Measurements from ENCODE around the gene ARL17A. TPM values are rescaled to one million over a fixed set of nuclear protein-coding genes. Genes with fewer than 3 reads are reported as not detected.
"Not testable (repeated sequence)": the region's sequence is repeated elsewhere in the genome, so short reads cannot be mapped to it uniquely, and the experiment has no call there.

The ARL17A gene
- total RNA-seq, 1 donor from 2014 or later = 21.7 TPM

GRCh38 chr17:46499437-46500139 lies 79.9 kb downstream of the ARL17A start:
- not testable (repeated sequence) for H3K27ac Mint-ChIP-seq, H3K27me3 Mint-ChIP-seq

GRCh38 chr17:46492021-46492420 lies 87.5 kb downstream of the ARL17A start:
- H3K9me3 Mint-ChIP-seq (ENCODE audit: low read depth); H3K27ac Mint-ChIP-seq; DNase-seq (ENCODE audit: low spot score, unreplicated experiment); H3K36me3 Mint-ChIP-seq (ENCODE audit: insufficient read depth); H3K27me3 Mint-ChIP-seq; H3K4me3 Mint-ChIP-seq (ENCODE audit: low read depth); H3K4me1 Mint-ChIP-seq (ENCODE audit: low read depth): not testable (repeated sequence)

More at GRCh38 chr17:46499437-46500139, 79.9 kb downstream of the ARL17A start:
- not testable (repeated sequence) for H3K4me3 Mint-ChIP-seq (ENCODE audit: low read depth); H3K36me3 Mint-ChIP-seq (ENCODE audit: insufficient read depth); DNase-seq (ENCODE audit: low spot score, unreplicated experiment); H3K4me1 Mint-ChIP-seq (ENCODE audit: low read depth); H3K9me3 Mint-ChIP-seq (ENCODE audit: low read depth)

DNA sequence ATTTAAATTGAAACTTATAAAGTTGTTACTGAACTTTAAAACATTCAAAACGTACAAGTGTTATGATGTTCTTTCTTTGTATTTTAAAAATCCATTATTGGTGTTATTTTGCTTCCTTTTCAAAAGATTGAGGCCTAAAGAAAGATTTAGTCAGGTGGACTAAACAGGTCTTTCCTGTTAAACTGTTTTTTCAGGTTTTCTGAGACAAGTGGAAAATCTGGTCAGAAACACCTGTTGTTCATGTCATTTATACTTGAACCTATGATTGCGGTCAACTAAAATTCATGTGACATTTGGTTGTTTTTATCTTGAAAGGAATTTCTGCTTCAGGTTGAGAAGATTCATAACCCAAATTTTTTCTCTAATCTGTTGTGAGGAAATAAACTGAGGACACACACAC lies 98.2 kb downstream of the ARL17A start:
- not testable (repeated sequence) for H3K9me3 Mint-ChIP-seq (ENCODE audit: low read depth); H3K4me3 Mint-ChIP-seq (ENCODE audit: low read depth); DNase-seq (ENCODE audit: low spot score, unreplicated experiment); H3K27me3 Mint-ChIP-seq; H3K27ac Mint-ChIP-seq; H3K36me3 Mint-ChIP-seq (ENCODE audit: insufficient read depth); H3K4me1 Mint-ChIP-seq (ENCODE audit: low read depth)

DNA sequence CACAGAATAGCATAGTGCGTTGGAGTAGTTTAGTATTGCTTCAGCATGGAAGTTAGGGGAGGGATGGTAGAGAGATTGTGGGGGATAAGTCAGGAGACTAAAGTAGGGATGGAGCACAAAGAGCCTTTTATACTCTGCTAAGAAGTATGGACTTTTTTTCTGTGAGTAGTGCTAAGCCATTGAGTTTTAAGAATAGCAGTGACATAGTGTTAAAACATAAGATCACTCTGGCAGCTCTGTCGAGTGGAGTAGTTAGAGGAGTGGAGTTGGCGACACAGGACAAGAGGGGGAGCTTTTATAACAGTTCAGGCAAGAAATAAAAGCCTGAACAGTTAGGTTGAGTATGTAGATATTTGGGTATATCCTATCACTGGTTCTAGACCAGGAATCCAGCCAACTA lies 100.7 kb downstream of the ARL17A start:
- DNase-seq (ENCODE audit: low spot score, unreplicated experiment); H3K4me1 Mint-ChIP-seq (ENCODE audit: low read depth); H3K4me3 Mint-ChIP-seq (ENCODE audit: low read depth); H3K27ac Mint-ChIP-seq; H3K36me3 Mint-ChIP-seq (ENCODE audit: insufficient read depth); H3K27me3 Mint-ChIP-seq; H3K9me3 Mint-ChIP-seq (ENCODE audit: low read depth): not testable (repeated sequence)

DNA sequence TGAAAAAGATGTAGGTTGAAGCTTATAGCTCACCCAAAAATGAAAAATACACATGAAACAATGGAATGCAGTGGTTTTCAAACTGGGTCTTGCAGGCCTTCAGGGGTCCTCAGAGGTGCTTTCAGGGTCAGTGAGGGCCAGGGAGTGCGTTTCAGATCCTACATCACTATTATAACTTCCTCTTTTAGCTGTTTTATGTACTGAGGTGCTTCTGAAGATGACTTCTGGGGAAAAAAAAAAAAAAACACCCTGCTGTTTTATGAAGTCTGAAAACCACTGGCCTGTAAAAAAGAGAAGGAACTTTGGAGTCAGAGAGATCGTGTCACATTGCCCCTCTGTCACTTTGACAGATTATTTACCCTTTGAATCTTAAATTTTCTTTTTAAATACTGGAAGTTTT lies 103.9 kb downstream of the ARL17A start:
- not testable (repeated sequence) for DNase-seq (ENCODE audit: low spot score, unreplicated experiment); H3K36me3 Mint-ChIP-seq (ENCODE audit: insufficient read depth); H3K9me3 Mint-ChIP-seq (ENCODE audit: low read depth); H3K4me1 Mint-ChIP-seq (ENCODE audit: low read depth); H3K27me3 Mint-ChIP-seq; H3K27ac Mint-ChIP-seq; H3K4me3 Mint-ChIP-seq (ENCODE audit: low read depth)

DNA sequence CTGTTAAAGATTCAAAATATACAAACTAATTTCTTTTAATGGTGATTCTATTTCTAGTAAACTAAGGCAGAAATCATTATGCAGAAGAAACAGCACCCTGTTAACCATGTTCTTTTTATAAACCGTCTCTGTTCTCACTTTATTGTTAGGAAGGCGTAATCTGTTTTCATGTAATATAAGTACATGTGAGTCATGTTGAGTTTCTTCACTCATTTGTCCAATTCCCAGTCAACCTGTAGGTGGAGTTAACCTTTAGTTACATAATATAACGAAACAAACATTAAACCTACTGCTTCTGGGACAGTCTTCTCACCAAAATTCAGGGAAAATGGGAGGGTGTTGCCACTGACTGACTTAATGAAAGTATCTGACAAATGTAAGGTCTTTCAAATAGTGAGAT lies 105.0 kb downstream of the ARL17A start:
- not testable (repeated sequence) for H3K27me3 Mint-ChIP-seq; H3K4me3 Mint-ChIP-seq (ENCODE audit: low read depth); H3K36me3 Mint-ChIP-seq (ENCODE audit: insufficient read depth); H3K27ac Mint-ChIP-seq; H3K4me1 Mint-ChIP-seq (ENCODE audit: low read depth); DNase-seq (ENCODE audit: low spot score, unreplicated experiment); H3K9me3 Mint-ChIP-seq (ENCODE audit: low read depth)

DNA sequence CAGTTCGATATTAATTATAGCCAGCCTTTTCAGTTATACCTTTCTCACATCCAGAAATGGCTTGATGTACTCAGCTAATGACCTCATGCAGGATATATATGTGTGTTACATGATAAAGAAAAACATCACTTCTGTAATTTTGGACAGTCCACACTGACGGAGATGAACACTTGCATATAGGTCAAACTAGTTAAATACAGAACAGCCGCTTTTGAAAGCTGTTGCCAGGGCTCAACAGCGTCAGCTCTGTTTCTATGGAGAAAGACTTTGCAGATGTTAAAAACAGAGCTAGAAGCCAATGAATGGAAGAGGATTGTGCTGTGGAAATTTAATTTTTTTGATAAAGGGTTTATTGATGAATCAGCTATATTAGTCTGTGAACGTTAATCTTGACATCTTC lies 111.9 kb downstream of the ARL17A start:
- H3K36me3 Mint-ChIP-seq (ENCODE audit: insufficient read depth); H3K27me3 Mint-ChIP-seq; H3K4me1 Mint-ChIP-seq (ENCODE audit: low read depth); DNase-seq (ENCODE audit: low spot score, unreplicated experiment); H3K27ac Mint-ChIP-seq; H3K9me3 Mint-ChIP-seq (ENCODE audit: low read depth); H3K4me3 Mint-ChIP-seq (ENCODE audit: low read depth): not testable (repeated sequence)

Other genes with a start within 250 kb of the ARL17A start
- gene ARL17B, start 217.9 kb downstream of the ARL17A start, total RNA-seq = 15.6 and 16.0 TPM in 2 replicates
- gene LRRC37A2, start 67.2 kb downstream of the ARL17A start, total RNA-seq = 22.4 and 26.2 TPM in 2 replicates
- 28.6 and 31.3 TPM in 2 replicates for gene NSF, start 11.0 kb upstream of the ARL17A start, total RNA-seq
- 7.2 and 8.1 TPM in 2 replicates for gene WNT3, start 239.0 kb upstream of the ARL17A start, total RNA-seq